Liver (tissue), 9 donors: Measurements from ENCODE around the gene GLYATL3. TPM values are rescaled to one million over a fixed set of nuclear protein-coding genes. Genes with fewer than 3 reads are reported as not detected.

Source experiments
- DNase-seq: peaks from one replicate; pipeline ENCODE4 v3.0.0-alpha.2; 2017; ENCODE audit warnings: low spot score
- H3K27ac ChIP-seq, 2 donors: one replicate each; pipeline ENCODE4 v1.7.0; 2013; ENCODE audit warnings: inconsistent platforms in 2 of 2, low read length in 2 of 2, control low read depth in 1 of 2, low read depth in 1 of 2, mild to moderate bottlenecking in 1 of 2
- H3K27me3 ChIP-seq, 4 donors: one replicate each; pipeline versions ENCODE4 v1.6.1 to v1.7.0; 2013; ENCODE audit warnings: low read length in 3 of 4, inconsistent platforms in 1 of 4, mild to moderate bottlenecking in 1 of 4, moderate library complexity in 1 of 4; ENCODE audit not compliant: control insufficient read depth in 4 of 4, insufficient read depth in 4 of 4
- H3K36me3 ChIP-seq, 4 donors: one replicate each; pipeline versions ENCODE4 v1.6.1 to v1.7.0; 2013; ENCODE audit warnings: low read length in 3 of 4, mild to moderate bottlenecking in 3 of 4, low read depth in 1 of 4, moderate library complexity in 1 of 4; ENCODE audit not compliant: control insufficient read depth in 4 of 4, insufficient read depth in 3 of 4
- H3K4me1 ChIP-seq, 4 donors: one replicate each; pipeline versions ENCODE4 v1.6.1 to v1.7.0; 2013; ENCODE audit warnings: low read length in 3 of 4, mild to moderate bottlenecking in 3 of 4, moderate library complexity in 1 of 4; ENCODE audit not compliant: control insufficient read depth in 4 of 4, insufficient read depth in 4 of 4
- H3K4me3 ChIP-seq, 3 donors: one replicate each; pipeline versions ENCODE4 v1.6.1 to v1.7.0; 2013; ENCODE audit warnings: low read length in 3 of 3, control low read depth in 1 of 3, low read depth in 1 of 3, mild to moderate bottlenecking in 1 of 3
- H3K9ac ChIP-seq, 2 donors: one replicate each; pipeline ENCODE4 v1.7.0; 2013; ENCODE audit warnings: low read length in 2 of 2, mild to moderate bottlenecking in 2 of 2, moderate library complexity in 2 of 2, control low read depth in 1 of 2, low read depth in 1 of 2
- H3K9me3 ChIP-seq, 4 donors: one replicate each; pipeline versions ENCODE4 v1.6.1 to v1.7.0; 2013; ENCODE audit warnings: low read length in 3 of 4; ENCODE audit not compliant: control insufficient read depth in 4 of 4
- ATF3 ChIP-seq: IDR thresholded peaks from 2 replicates; pipeline ENCODE4 v1.6.1; 2016; ENCODE audit warnings: antibody characterized with exemption
- CTCF ChIP-seq: fragments of 150-350 bp; IDR thresholded peaks from 2 replicates; pipeline ENCODE4 v1.5.1; 2017; ENCODE audit warnings: improper control_type of control experiment, low read depth, low read length; ENCODE audit not compliant: missing input control
- EGR1 ChIP-seq, 2 donors: IDR thresholded peaks; 2 replicates each; pipeline ENCODE4 v1.6.1; 2016 to 2018; ENCODE audit warnings: antibody characterized with exemption in 2 of 2, low read depth in 2 of 2
- FOXA2 ChIP-seq: IDR thresholded peaks from 2 replicates; pipeline ENCODE4 v1.6.1; 2016; ENCODE audit warnings: antibody characterized with exemption
- HNF4G ChIP-seq: IDR thresholded peaks from 2 replicates; pipeline ENCODE4 v1.6.1; 2016; ENCODE audit warnings: antibody characterized with exemption
- MAX ChIP-seq: IDR thresholded peaks from 2 replicates; pipeline ENCODE4 v1.6.1; 2016; ENCODE audit warnings: antibody characterized with exemption
- NR2F2 ChIP-seq: IDR thresholded peaks from 2 replicates; pipeline ENCODE4 v1.6.1; 2016; ENCODE audit warnings: antibody characterized with exemption
- REST ChIP-seq: IDR thresholded peaks from 2 replicates; pipeline ENCODE4 v1.6.1; 2016; ENCODE audit warnings: antibody characterized with exemption, mild to moderate bottlenecking
- SP1 ChIP-seq: IDR thresholded peaks from 2 replicates; pipeline ENCODE4 v1.6.1; 2018; ENCODE audit warnings: antibody characterized with exemption, mild to moderate bottlenecking
- TAF1 ChIP-seq: conservative IDR thresholded peaks from 2 replicates; pipeline ENCODE4 v1.6.1; 2016; ENCODE audit warnings: antibody characterized with exemption, mild to moderate bottlenecking
- YY1 ChIP-seq: IDR thresholded peaks from 2 replicates; pipeline ENCODE4 v1.6.1; 2016; ENCODE audit warnings: antibody characterized with exemption, mild to moderate bottlenecking
- ZBTB33 ChIP-seq: IDR thresholded peaks from 2 replicates; pipeline ENCODE4 v1.6.1; 2016; ENCODE audit warnings: antibody characterized with exemption
- WGBS: extraction: QIAGEN DNeasy Blood & Tissue Kit; methylation state at CpG from one replicate; pipeline ENCODE4 v1.1.7; 2013; 5-methylcytosine and 5-hydroxymethylcytosine counted together
- polyA plus RNA-seq, 2 donors: library from polyadenylated mRNA; stranded (reverse) in 1 of 2; unstranded in 1 of 2; fragments of 200-250 nt in 1 of 2; fragments of >200 nt in 1 of 2; fragmentation: Nextera tagmentation in 1 of 2; extraction: Ambion mirVana in 1 of 2; gene quantifications; one replicate each; pipeline versions ENCODE4 v1.2.1 to v1.2.3, GENCODE V29; 2013 to 2015
- total RNA-seq, 2 donors: library from RNA; depleted of rRNA; stranded (reverse); fragments of >200 nt; gene quantifications; one replicate each; pipeline ENCODE4 v1.2.3, GENCODE V29; 2014
- donor health status: healthy.
- donor health status: healthy.
- donor health status: healthy.
- donor health status: healthy.
- donor health status: healthy.

The GLYATL3 gene
- total and polyA plus RNA-seq, 4 donors, result 0.09 TPM; not detected in 3

- Histone ChIP-seq H3K9ac (peak overlapping the region; percentile 21 to 65), H3K4me1 (peaks cover 4 to 23% (median 15%) of the 10 kb centered on the region in 4 donors), H3K4me3 (peak overlapping the region; percentile 55 to 72 (median 57)), H3K36me3 (no peaks in the 10 kb centered on the region), H3K27me3 (no peaks in the 10 kb centered on the region), H3K27ac (no peak overlapping the region), H3K9me3 (no peaks in the 10 kb centered on the region)
- peak; percentile 38 for DNase-seq
- TF ChIP-seq REST (no peak), FOXA2 (no peak), TAF1 (no peak), CTCF (no peak)
- 1% methylated on average over 38 of the region's 38 CpGs for WGBS
Measured at GRCh38 chr6:49551078-49551865, 51.5 kb downstream of the GLYATL3 start.

GRCh38 chr6:49551866-49552129 is 52.1 kb downstream of the GLYATL3 start:
- no peak for DNase-seq

More at GRCh38 chr6:49551866-49552129, 52.1 kb downstream of the GLYATL3 start:
- Histone ChIP-seq H3K36me3 (no peaks in the 10 kb centered on the region), H3K27ac (no peak overlapping the region), H3K4me3 (peak overlapping the region in 2 of 3 donors; percentile 55 to 72), H3K4me1 (peaks cover 4 to 23% (median 15%) of the 10 kb centered on the region in 4 donors), H3K9ac (no peak overlapping the region), H3K27me3 (no peaks in the 10 kb centered on the region), H3K9me3 (no peaks in the 10 kb centered on the region)
- WGBS, result 21% methylated on average over 2 of the region's 2 CpGs
- TF ChIP-seq CTCF (no peak), EGR1 (IDR thresholded peaks at IDR 0.05; ENCODE audit: low read depth in 2 of 2) (no peak), SP1 (no peak), MAX (no peak), ZBTB33 (no peak), HNF4G (no peak), YY1 (no peak), TAF1 (no peak), NR2F2 (no peak), ATF3 (no peak), FOXA2 (no peak)
